DMS53 (cell line): ENCODE results near the gene HOXB7.

Experiments used
- DNase-seq: peaks from one replicate; lab custom pipeline; 2025; lab: John Stamatoyannopoulos, UW

HOXB7 gene

GRCh38 chr17:48636177-48637018 lies 25.6 kb upstream of the HOXB7 start:
- DNase-seq: peak; percentile 81

- no peak for DNase-seq
Measured at GRCh38 chr17:48634493-48635208, 23.8 kb upstream of the HOXB7 start.

DNA sequence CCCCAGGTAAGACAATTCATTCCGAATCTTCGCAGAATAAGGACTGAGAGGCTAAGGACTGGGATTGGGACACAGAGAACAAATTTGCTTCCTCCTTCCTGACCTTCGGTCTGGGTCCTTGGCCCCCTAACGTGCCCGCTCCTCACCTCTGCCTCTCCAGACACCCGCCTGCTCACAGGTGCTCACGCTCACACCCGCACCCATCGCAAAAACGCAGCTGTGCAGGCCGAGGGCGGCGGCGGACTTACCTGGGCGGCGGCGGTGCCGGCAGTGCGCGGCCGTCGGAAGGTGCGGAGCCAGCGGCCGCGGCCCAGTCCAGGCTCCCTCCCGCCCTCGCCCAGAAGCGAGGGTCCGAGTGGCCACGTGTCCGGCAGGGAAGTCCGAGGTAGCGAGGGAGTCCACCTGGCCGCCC lies 22.5 kb upstream of the HOXB7 start:
- no peak for DNase-seq

GRCh38 chr17:48632579-48633265 lies 21.9 kb upstream of the HOXB7 start:
- DNase-seq: no peak

- no peak for DNase-seq
Measured at GRCh38 chr17:48631693-48632578, 21.1 kb upstream of the HOXB7 start.

- DNase-seq: no peak
Measured at GRCh38 chr17:48630925-48631692, 20.3 kb upstream of the HOXB7 start.

- DNase-seq: no peak
Measured at GRCh38 chr17:48630009-48630924, 19.4 kb upstream of the HOXB7 start.

- DNase-seq: no peak
Measured at GRCh38 chr17:48629411-48629759, 18.6 kb upstream of the HOXB7 start.

DNA sequence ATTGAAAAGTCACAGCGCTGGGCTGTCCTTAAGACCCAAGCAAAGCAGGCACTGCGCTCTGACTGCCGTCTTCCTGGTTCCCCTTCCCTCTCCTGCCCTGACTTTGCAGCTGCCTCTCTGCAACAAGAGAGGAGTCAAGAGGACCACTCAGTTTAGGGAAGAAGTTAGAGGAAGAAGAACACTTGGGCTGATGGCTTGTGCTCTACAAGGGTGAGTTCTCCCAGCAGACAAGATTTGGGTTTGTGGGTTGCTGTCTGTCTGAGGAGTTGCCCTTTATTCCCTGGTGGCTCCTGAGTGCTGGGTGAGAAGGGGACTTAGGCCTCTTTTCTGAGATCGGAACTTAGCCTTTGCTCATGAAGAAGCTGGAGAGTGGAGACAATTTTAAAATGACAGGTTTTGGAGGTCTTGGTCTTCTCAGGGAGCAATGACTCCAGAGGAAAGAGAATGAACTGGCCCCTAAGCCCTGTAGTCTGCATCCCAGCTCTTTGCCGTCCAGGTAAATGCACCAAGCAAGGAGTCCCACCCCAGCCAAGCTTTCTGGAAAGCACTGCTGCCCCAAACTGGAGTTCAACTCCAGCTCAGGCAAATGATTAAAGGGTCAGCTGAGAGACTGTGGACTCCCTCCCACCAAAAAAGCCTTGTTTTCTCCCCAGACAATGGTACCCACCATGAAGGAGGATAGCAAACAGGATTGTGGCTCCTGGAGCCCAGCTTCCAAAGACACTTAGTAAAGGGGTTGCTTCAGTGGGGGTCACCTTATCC lies 18.0 kb upstream of the HOXB7 start:
- no peak for DNase-seq

DNA sequence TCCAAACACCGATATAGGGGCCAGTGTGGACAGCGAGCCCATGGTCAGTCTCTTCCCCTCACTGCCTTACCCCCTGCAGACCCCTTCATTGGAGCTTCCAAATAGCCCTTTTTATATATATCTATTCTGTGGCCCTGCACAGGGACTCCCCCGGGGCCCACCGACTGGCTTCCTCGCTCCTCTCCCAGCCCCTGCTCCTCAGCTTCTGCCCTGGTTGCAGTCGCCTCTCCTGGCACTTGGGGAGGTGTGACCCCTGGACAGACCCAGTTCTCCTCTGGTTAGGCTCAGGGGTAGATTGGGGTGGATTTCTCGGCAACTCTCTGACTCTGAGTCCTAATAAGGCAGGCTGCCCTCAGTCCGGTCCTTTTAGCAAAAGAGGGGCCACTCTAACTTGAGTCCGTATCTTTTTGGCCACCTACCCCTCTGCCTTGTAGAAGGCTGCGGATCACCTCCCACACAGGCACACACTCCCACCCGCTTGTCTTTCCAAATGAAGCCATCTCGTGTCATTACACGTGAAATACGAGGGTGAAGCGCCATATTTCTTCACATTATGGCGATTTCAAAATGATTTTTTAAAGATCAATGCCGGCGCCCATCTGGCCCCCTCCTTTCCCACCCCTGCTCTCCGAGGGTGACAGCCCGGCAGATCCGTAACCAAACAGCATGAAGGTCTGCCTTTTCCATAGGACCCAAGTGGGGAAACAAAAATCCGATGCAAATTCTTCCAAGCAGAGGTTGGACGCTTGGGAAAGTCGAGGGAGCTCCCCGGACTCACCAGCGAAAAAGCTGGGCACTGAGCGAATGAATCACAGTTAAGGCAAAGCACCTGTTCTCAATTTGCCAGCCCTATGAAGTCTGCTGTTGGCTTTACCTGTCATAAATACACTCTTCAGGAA lies 17.1 kb upstream of the HOXB7 start:
- DNase-seq: no peak

- no peak for DNase-seq
Measured at GRCh38 chr17:48627118-48627597, 16.3 kb upstream of the HOXB7 start.

DNA sequence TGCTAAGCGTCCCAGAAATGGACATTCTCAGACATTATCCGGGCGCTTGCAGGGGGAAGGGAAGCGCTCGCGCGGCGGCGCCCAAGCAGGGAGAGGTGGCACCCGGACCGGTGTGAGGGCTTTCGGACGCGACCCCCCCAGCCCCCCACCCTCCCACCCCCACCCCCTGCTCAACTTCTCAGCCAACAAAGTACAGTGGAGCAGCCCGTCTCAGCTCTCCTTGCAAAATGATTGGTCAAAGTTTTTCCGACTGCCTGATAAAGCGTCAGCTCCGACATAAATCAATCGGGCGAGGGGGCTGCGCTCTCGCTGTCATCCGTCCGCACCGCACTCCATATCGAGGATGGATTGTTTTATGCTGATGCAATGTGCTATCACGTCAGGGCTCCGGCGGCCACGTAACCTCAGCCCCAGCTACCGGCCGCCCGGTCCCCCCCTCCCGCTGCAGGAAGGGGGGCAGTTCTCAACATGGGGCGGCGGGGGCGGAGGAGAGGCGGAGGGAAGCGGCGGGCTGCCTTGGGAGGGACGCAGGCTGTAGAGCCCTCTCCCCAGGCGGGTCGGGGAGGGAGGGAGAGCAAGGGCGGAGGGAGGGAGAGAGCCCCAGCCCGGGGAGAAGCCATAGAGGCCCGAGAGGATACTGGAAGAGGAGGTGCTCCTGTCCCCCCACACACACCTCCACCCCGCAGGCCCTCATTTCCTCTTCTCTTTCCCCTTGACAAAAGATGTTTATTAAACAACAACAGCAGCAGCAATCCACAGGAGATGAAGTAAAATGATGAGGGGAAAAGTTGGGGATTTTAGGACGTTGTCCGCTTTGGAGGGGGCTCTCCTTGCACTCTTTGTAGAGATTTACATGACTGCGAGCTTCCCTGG lies 15.7 kb upstream of the HOXB7 start, which contains the start of gene HOXB9:
Gene HOXB9, minus strand, starts transcription at position 114 of the 873 bp plus-strand sequence. Its CDS starts 89 bp downstream, at position 25.
- DNase-seq: no peak

DNA sequence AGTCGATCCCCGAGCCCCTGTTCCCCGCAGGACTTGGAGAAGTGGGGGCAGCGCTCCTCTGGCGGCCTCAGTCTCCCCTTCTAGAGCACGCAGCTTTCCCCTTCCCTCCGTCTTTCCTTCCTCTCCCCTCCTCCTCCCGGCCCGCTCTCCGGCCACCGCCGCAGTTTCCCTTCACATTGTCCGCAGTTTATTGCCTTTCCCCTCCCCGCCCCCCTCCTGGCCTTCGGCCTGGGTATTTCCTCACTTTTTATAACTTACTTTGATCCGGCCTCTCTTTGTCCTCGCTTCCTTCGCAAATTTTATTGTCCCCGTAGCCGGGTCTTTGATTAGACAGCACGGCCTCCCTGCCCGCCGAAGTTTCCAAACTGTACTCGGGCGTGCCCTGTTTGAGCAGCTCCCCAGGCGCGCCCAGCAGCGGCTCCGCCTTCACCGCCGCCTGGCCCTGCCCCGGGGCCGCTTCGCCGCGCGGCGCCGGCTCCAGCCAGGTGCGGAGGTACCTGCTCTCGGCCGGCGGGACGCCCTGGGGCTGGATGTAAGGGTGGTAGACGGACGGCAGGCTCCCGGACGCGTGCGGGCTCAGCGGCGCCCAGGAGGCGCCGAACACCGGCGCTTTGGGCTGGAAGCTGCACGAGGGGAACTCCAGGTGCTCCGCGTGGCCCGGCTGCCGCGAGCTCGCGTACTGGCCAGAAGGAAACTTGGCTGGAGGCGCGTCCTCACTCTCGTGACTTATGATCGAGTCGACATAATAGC lies 14.9 kb upstream of the HOXB7 start:
- peak; percentile 57 for DNase-seq

DNA sequence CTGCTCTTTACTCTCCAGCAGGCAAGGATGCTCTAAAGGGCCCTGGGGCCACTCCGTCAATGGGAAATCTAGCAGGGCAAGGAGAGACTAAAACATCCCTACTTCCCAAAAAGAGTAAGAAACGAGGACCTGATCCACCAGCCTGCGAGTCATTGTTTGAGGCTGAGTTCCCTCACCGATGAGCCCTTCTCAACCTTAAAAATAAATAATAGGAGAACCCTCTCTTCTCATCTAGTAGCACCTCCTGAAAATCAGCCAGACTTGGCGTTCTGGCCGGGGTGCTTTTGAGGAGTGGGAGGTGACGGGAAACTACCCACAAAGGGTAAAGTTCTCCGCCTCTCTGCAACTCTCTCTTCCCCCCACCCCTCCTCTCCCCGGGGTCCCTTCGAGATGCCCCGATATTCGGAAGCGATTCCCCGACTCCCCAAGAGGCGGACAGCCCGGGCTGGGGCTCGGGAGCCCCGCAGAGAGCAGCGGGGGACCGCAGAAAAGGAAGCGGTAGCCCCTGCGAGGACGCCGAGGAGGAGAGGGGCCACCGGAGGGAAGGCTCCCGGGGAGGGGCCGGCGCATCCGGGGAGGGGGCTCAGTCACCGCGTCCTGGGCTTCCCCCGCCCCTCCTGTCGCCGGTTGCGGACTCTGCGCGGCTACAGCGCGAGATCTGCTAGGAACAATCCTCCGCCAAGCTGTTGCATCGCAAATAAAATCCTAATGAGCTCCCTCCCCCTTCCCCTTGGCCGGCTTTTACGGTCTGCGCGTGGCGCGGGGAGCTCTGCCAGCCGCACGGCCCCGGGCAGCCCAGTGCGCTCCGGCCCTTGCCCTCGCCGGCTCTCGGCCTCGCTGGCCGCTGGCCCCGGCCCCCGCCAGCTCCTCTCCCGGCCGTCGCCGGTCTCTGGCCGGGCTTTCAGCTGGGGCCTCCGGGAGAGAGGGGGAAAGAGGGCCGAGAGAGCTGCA lies 14.0 kb upstream of the HOXB7 start:
- DNase-seq: peak; percentile 46

DNA sequence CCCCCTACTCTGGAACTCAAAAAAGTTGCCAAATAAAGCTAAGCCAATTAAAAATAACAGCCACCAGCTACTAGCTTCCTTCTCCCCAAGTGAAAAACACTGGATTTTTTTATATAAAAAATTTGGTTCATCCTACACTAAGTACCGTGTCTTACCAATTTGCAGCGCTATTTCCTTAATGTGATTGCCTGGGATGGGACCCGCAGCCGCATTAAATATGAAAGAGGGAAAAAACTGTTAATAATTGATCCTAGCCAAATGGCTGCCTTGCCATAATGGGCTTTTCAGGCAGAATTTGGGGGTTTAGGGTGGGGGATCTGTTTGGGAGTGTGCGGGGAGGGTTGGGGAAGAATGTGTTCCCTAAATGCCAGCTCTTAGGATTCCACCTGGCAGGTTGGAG lies 13.3 kb upstream of the HOXB7 start:
- no peak for DNase-seq
